GM12878 (cell line): Measurements from ENCODE around the gene TNK2. TPM values are rescaled to one million over a fixed set of nuclear protein-coding genes. Genes with fewer than 3 reads are reported as not detected.

Experiments
- ATAC-seq: fragments of 200-7000 bp; cut with Tn5 transposase; 3 replicates; pipeline ENCODE4 v1.9.1; 2020; ENCODE audit warnings: mild to moderate bottlenecking, moderate library complexity
- BruUV-seq: library from RNA; stranded (reverse); fragments of 400-500 nt; replicated peaks from 2 replicates; lab custom pipeline; 2021; lab: Mats Ljungman, UMichigan
- CTCF ChIA-PET: fragments of 300-600 bp; sonication (Branson Sonifier 250); formaldehyde crosslinking; extraction: SDS; loops from one replicate; lab custom pipeline; 2021; ENCODE audit warnings: inconsistent platforms; lab: Yijun Ruan, JAX
- POLR2A ChIA-PET: fragments of 350-600 bp; formaldehyde crosslinking; extraction: SDS; loops from one replicate; lab custom pipeline; 2021; ENCODE audit warnings: inconsistent platforms; lab: Charles Lee
- RAD21 ChIA-PET: fragments of 300-600 bp; sonication (Branson Sonifier 250); formaldehyde crosslinking; loops from one replicate; lab custom pipeline; 2023; ENCODE audit warnings: antibody characterized with exemption; ENCODE audit not compliant: unreplicated experiment; lab: Charles Lee
- SMC1A ChIA-PET: fragments of 300-600 bp; sonication (Branson Sonifier 250); formaldehyde crosslinking; loops from one replicate; lab custom pipeline; 2023; ENCODE audit not compliant: unreplicated experiment, uncharacterized antibody; lab: Charles Lee
- DNase-seq: peaks from one replicate; pipeline ENCODE4 v3.0.0-alpha.2; 2011; ENCODE audit warnings: low read depth, low spot score
- FAIRE-seq: peaks from 3 replicates; lab custom pipeline; 2011; peaks lifted over from hg19 to GRCh38; lab: Jason Lieb, UNC
- H2AFZ ChIP-seq: 2 replicates; pipeline ENCODE4 v1.6.0; 2011; ENCODE audit warnings: low read depth, low read length, control low read depth; ENCODE audit not compliant: control insufficient read depth
- H3K27ac ChIP-seq: 2 replicates; pipeline ENCODE4 v1.5.1; 2011; ENCODE audit warnings: control low read depth; ENCODE audit not compliant: control insufficient read depth, insufficient read depth
- H3K27me3 ChIP-seq, 2 experiments: replicated peaks in 1 of 2; 2 replicates each; pipeline versions ENCODE4 v1.6.0 to v1.6.1; 2011; ENCODE audit warnings: low read length in 1 of 2; ENCODE audit not compliant: control insufficient read depth in 2 of 2, insufficient read depth in 2 of 2
- H3K36me3 ChIP-seq, 2 experiments: 2 replicates each; pipeline ENCODE4 v1.5.1; 2011; ENCODE audit warnings: low read length in 1 of 2; ENCODE audit not compliant: control insufficient read depth in 2 of 2, insufficient read depth in 2 of 2
- H3K4me1 ChIP-seq: 2 replicates; pipeline ENCODE4 v1.6.1; 2011; ENCODE audit warnings: mild to moderate bottlenecking, low read length, moderate library complexity, mixed read lengths; ENCODE audit not compliant: control insufficient read depth, insufficient read depth
- H3K4me2 ChIP-seq: 2 replicates; pipeline ENCODE4 v1.6.0; 2011; ENCODE audit warnings: control low read depth; ENCODE audit not compliant: control insufficient read depth, insufficient read depth
- H3K4me3 ChIP-seq: fragments of 200-600 bp; sonication (generic); 2 replicates; pipeline ENCODE4 v1.5.1; 2016
- H3K79me2 ChIP-seq: 2 replicates; pipeline ENCODE4 v1.6.0; 2011; ENCODE audit warnings: low read length; ENCODE audit not compliant: control insufficient read depth, insufficient read depth
- H3K9ac ChIP-seq: 2 replicates; pipeline ENCODE4 v1.8.0; 2011; ENCODE audit warnings: low read length, control low read depth, mixed read lengths; ENCODE audit not compliant: control insufficient read depth, insufficient read depth
- H3K9me3 ChIP-seq: replicated peaks from 3 replicates; pipeline ENCODE4 v1.5.1; 2011; ENCODE audit warnings: mild to moderate bottlenecking, low read length; ENCODE audit not compliant: control insufficient read depth, insufficient read depth
- H4K20me1 ChIP-seq: 2 replicates; pipeline ENCODE4 v1.6.0; 2011; ENCODE audit not compliant: control insufficient read depth, insufficient read depth
- BHLHE40 ChIP-seq, 2 experiments: fragments of 450-650 bp in 1 of 2; IDR thresholded peaks; 2 replicates each; pipeline ENCODE4 v1.6.1; 2011 to 2017; ENCODE audit warnings: low read depth in 2 of 2, borderline replicate concordance in 1 of 2, improper control_type of control experiment in 1 of 2, low read length in 1 of 2, mild to moderate bottlenecking in 1 of 2
- CHD2 ChIP-seq: IDR thresholded peaks from 2 replicates; pipeline ENCODE4 v1.6.1; 2011; ENCODE audit warnings: low read depth, low read length, improper control_type of control experiment, borderline replicate concordance
- EP300 ChIP-seq, 2 experiments: fragments of 150-350 bp in 1 of 2; IDR thresholded peaks; 2 replicates each; pipeline ENCODE4 v1.6.1; 2011 to 2012; ENCODE audit warnings: low read depth in 2 of 2, low read length in 2 of 2, borderline replicate concordance in 1 of 2, improper control_type of control experiment in 1 of 2, inconsistent platforms in 1 of 2; ENCODE audit not compliant: control insufficient read depth in 1 of 2
- ESRRA ChIP-seq: IDR thresholded peaks from 2 replicates; pipeline ENCODE4 v1.6.1; 2012; ENCODE audit warnings: mild to moderate bottlenecking, low read length, improper control_type of control experiment
- IRF5 ChIP-seq: fragments of 450-650 bp; IDR thresholded peaks from 2 replicates; pipeline ENCODE4 v1.6.1; 2017; ENCODE audit warnings: borderline replicate concordance
- MEF2B ChIP-seq: fragments of 450-650 bp; IDR thresholded peaks from 2 replicates; pipeline ENCODE4 v1.6.1; 2018; ENCODE audit warnings: mild to moderate bottlenecking, moderate library complexity; ENCODE audit not compliant: partially characterized antibody, poor library complexity, severe bottlenecking
- SIX5 ChIP-seq: IDR thresholded peaks from 2 replicates; pipeline ENCODE4 v1.6.1; 2011; ENCODE audit warnings: mild to moderate bottlenecking, low read depth, low read length, moderate library complexity; ENCODE audit not compliant: severe bottlenecking
- SRF ChIP-seq, 2 experiments: IDR thresholded peaks; 2 replicates each; pipeline ENCODE4 v1.6.1; 2011; ENCODE audit warnings: low read depth in 2 of 2, low read length in 2 of 2, mild to moderate bottlenecking in 1 of 2, moderate library complexity in 1 of 2
- STAT3 ChIP-seq: IDR thresholded peaks from 2 replicates; pipeline ENCODE4 v1.6.1; 2011; ENCODE audit warnings: low read depth, low read length, improper control_type of control experiment
- ZNF622 ChIP-seq: fragments of 450-650 bp; IDR thresholded peaks from 2 replicates; pipeline ENCODE4 v1.6.1; 2017; ENCODE audit warnings: mild to moderate bottlenecking, inconsistent platforms
- WGBS: methylation state at CpG from one replicate; pipeline ENCODE4 v1.1.6; 2016; ENCODE audit warnings: low lambda C conversion rate; ENCODE audit not compliant: insufficient replicate concordance, insufficient coverage; ENCODE audit errors: missing lambda C conversion rate; 5-methylcytosine and 5-hydroxymethylcytosine counted together
- in situ Hi-C: fragments of 300-500 bp; cut with MboI; formaldehyde crosslinking; loops from 9 replicates; pipeline ENCODE4 v1.14.3; 2018; ENCODE audit warnings: mixed read lengths
- intact Hi-C: fragments of 100-400 bp; cut with micrococcal nuclease; formaldehyde crosslinking; loops from one replicate; pipeline ENCODE4 v1.14.2; 2022; ENCODE audit not compliant: unreplicated experiment
- polyA plus RNA-seq, 11 experiments: library from polyadenylated mRNA; depleted of rRNA in 4 of 11; unstranded in 6 of 11; stranded (reverse) in 5 of 11; fragments of >200 nt; fragmentation: Nextera tagmentation in 4 of 11; fragmentation: Illumina TruSeq in 1 of 11; extraction: Ambion mirVana in 4 of 11; extraction: Trizol in 1 of 11; gene quantifications; 1 replicate in 1 of 11; 2 replicates in 10 of 11; pipeline versions ENCODE4 v1.2.1 to v1.2.3, GENCODE V29; 2011 to 2016; ENCODE audit warnings: inconsistent platforms in 2 of 11, missing spikeins in 2 of 11, low read depth in 1 of 11
- total RNA-seq, 4 experiments: library from RNA; depleted of rRNA in 3 of 4; stranded (reverse); fragments of >200 nt in 3 of 4; fragmentation: Illumina TruSeq in 1 of 4; extraction: Trizol in 1 of 4; gene quantifications; 2 replicates each; pipeline versions ENCODE4 v1.2.1 to v1.2.3, GENCODE V29; 2013 to 2021
- TF ChIP-seq, protein P1 (sequence below): IDR thresholded peaks from 2 replicates; pipeline ENCODE4 v1.6.1; 2012; ENCODE audit warnings: improper control_type of control experiment, low read depth, low read length; ENCODE audit not compliant: insufficient replicate concordance
- TF ChIP-seq, protein P2 (sequence below): fragments of 450-650 bp; formaldehyde crosslinking; IDR thresholded peaks from 2 replicates; pipeline ENCODE4 v1.5.0; 2022; ENCODE audit warnings: mild to moderate bottlenecking, missing genetic modification characterization
- TF ChIP-seq, protein P3 (sequence below): IDR thresholded peaks from 2 replicates; pipeline ENCODE4 v1.6.1; 2011; ENCODE audit warnings: low read depth, low read length, improper control_type of control experiment, borderline replicate concordance

The TNK2 gene
- total and polyA plus RNA-seq, 10 of the 15 experiments (the other 5 are each of a cell fraction or from before 2014, with no cell fraction given): 0.13 to 47.8 (median 10.8) TPM

GRCh38 chr3:195870442-195870841 lies 37.9 kb downstream of the TNK2 start:
- ATAC-seq: no peak
- no peak for DNase-seq
- Histone ChIP-seq H3K4me3 (no peak overlapping the region), H2AFZ (no peak overlapping the region), H3K36me3 (peaks cover 0 to 17% of the 10 kb centered on the region in 2 experiments; a peak in 3 of 4 replicates), H3K4me2 (no peak overlapping the region), H3K27me3 (no peaks in the 10 kb centered on the region), H3K27ac (no peak overlapping the region), H4K20me1 (no peaks in the 10 kb centered on the region), H3K9ac (no peak overlapping the region), H3K79me2 (no peaks in the 10 kb centered on the region), H3K4me1 (no peaks in the 10 kb centered on the region), H3K9me3 (no peaks in the 10 kb centered on the region)
- no peak for FAIRE-seq
- in situ Hi-C loops (no loop called here), intact Hi-C loops (no loop called here)
- CTCF ChIA-PET: no interaction called here
- BruUV-seq: no TSS peak
- POLR2A ChIA-PET: no interaction called here
- 91% methylated on average over 7 of the region's 7 CpGs for WGBS
- RAD21 ChIA-PET: no interaction called here
- SMC1A ChIA-PET: no interaction called here
- TF ChIP-seq, protein P1, sequence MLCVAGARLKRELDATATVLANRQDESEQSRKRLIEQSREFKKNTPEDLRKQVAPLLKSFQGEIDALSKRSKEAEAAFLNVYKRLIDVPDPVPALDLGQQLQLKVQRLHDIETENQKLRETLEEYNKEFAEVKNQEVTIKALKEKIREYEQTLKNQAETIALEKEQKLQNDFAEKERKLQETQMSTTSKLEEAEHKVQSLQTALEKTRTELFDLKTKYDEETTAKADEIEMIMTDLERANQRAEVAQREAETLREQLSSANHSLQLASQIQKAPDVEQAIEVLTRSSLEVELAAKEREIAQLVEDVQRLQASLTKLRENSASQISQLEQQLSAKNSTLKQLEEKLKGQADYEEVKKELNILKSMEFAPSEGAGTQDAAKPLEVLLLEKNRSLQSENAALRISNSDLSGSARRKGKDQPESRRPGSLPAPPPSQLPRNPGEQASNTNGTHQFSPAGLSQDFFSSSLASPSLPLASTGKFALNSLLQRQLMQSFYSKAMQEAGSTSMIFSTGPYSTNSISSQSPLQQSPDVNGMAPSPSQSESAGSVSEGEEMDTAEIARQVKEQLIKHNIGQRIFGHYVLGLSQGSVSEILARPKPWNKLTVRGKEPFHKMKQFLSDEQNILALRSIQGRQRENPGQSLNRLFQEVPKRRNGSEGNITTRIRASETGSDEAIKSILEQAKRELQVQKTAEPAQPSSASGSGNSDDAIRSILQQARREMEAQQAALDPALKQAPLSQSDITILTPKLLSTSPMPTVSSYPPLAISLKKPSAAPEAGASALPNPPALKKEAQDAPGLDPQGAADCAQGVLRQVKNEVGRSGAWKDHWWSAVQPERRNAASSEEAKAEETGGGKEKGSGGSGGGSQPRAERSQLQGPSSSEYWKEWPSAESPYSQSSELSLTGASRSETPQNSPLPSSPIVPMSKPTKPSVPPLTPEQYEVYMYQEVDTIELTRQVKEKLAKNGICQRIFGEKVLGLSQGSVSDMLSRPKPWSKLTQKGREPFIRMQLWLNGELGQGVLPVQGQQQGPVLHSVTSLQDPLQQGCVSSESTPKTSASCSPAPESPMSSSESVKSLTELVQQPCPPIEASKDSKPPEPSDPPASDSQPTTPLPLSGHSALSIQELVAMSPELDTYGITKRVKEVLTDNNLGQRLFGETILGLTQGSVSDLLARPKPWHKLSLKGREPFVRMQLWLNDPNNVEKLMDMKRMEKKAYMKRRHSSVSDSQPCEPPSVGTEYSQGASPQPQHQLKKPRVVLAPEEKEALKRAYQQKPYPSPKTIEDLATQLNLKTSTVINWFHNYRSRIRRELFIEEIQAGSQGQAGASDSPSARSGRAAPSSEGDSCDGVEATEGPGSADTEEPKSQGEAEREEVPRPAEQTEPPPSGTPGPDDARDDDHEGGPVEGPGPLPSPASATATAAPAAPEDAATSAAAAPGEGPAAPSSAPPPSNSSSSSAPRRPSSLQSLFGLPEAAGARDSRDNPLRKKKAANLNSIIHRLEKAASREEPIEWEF: no peak
- no peak for TF ChIP-seq IRF5
- TF ChIP-seq, protein P2, sequence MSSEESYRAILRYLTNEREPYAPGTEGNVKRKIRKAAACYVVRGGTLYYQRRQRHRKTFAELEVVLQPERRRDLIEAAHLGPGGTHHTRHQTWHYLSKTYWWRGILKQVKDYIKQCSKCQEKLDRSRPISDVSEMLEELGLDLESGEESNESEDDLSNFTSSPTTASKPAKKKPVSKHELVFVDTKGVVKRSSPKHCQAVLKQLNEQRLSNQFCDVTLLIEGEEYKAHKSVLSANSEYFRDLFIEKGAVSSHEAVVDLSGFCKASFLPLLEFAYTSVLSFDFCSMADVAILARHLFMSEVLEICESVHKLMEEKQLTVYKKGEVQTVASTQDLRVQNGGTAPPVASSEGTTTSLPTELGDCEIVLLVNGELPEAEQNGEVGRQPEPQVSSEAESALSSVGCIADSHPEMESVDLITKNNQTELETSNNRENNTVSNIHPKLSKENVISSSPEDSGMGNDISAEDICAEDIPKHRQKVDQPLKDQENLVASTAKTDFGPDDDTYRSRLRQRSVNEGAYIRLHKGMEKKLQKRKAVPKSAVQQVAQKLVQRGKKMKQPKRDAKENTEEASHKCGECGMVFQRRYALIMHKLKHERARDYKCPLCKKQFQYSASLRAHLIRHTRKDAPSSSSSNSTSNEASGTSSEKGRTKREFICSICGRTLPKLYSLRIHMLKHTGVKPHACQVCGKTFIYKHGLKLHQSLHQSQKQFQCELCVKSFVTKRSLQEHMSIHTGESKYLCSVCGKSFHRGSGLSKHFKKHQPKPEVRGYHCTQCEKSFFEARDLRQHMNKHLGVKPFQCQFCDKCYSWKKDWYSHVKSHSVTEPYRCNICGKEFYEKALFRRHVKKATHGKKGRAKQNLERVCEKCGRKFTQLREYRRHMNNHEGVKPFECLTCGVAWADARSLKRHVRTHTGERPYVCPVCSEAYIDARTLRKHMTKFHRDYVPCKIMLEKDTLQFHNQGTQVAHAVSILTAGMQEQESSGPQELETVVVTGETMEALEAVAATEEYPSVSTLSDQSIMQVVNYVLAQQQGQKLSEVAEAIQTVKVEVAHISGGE: no peak
- TF ChIP-seq BHLHE40 (IDR thresholded peaks at IDR 0.05; ENCODE audit: borderline replicate concordance in 1 of 2, low read depth in 2 of 2, low read length in 1 of 2): no peak
- TF ChIP-seq EP300 (IDR thresholded peaks at IDR 0.05; ENCODE audit: borderline replicate concordance in 1 of 2, control insufficient read depth in 1 of 2, low read depth in 2 of 2, low read length in 2 of 2): no peak
- no peak for TF ChIP-seq CHD2
- no peak for TF ChIP-seq STAT3
- no peak for TF ChIP-seq MEF2B
- TF ChIP-seq ZNF622: no peak
- no peak for TF ChIP-seq ESRRA
- TF ChIP-seq, protein P3, sequence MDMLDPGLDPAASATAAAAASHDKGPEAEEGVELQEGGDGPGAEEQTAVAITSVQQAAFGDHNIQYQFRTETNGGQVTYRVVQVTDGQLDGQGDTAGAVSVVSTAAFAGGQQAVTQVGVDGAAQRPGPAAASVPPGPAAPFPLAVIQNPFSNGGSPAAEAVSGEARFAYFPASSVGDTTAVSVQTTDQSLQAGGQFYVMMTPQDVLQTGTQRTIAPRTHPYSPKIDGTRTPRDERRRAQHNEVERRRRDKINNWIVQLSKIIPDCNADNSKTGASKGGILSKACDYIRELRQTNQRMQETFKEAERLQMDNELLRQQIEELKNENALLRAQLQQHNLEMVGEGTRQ: no peak
- TF ChIP-seq SRF (IDR thresholded peaks at IDR 0.05; ENCODE audit: low read depth in 2 of 2, low read length in 2 of 2): no peak
- no peak for TF ChIP-seq SIX5
